ENCODE data around the gene C6orf163.

- TF ChIP-seq, protein P1, sequence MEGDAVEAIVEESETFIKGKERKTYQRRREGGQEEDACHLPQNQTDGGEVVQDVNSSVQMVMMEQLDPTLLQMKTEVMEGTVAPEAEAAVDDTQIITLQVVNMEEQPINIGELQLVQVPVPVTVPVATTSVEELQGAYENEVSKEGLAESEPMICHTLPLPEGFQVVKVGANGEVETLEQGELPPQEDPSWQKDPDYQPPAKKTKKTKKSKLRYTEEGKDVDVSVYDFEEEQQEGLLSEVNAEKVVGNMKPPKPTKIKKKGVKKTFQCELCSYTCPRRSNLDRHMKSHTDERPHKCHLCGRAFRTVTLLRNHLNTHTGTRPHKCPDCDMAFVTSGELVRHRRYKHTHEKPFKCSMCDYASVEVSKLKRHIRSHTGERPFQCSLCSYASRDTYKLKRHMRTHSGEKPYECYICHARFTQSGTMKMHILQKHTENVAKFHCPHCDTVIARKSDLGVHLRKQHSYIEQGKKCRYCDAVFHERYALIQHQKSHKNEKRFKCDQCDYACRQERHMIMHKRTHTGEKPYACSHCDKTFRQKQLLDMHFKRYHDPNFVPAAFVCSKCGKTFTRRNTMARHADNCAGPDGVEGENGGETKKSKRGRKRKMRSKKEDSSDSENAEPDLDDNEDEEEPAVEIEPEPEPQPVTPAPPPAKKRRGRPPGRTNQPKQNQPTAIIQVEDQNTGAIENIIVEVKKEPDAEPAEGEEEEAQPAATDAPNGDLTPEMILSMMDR (conservative IDR thresholded peaks at IDR 0.05; ENCODE audit: low read depth, low read length) = no peak
- TF ChIP-seq EZH2 (IDR thresholded peaks at IDR 0.05; ENCODE audit: borderline replicate concordance, low read depth, low read length, poor library complexity, severe bottlenecking) = no peak
Measured at GRCh38 chr6:87349896-87350295, 5.3 kb downstream of the C6orf163 start.
